ENCODE data around the gene RAPGEF4. TPM values are rescaled to one million over a fixed set of nuclear protein-coding genes. Genes with fewer than 3 reads are reported as not detected.

The RAPGEF4 gene
- total RNA-seq, 1 donor from 2014 or later: 6.1 TPM

GRCh38 chr2:172995323-172996244 is 259.9 kb downstream of the RAPGEF4 start:
- peak; percentile 60 for DNase-seq (ENCODE audit: low read depth, low spot score)

DNA sequence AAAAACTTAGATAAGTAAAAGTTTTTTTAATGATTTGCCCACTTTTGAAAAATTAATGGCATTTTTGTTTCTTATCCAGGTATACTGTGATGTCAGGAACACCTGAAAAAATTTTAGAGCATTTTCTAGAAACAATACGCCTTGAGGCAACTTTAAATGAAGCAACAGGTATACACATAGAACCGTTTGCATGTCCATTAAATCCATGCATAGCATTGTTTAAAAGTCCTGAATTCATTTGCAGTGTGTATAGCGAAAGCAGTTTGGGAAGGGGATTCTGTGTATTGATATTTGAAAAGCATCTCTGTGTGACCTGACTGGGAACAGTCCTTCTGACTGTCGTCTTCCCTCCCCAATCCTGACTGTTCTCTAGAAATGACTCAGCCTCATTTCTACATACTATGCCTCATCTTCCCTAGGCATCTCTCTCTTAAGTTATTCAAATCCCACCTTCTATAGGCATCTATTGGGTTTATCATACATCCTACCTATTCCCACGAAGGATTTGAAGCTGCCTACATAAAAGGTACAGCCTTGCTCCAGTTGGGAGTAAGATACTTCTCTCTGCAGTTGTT is 260.8 kb downstream of the RAPGEF4 start:
- DNase-seq (ENCODE audit: low read depth, low spot score): no peak

- DNase-seq (ENCODE audit: low read depth, low spot score): no peak
These were observed 261.4 kb downstream of the RAPGEF4 start for GRCh38 chr2:172997031-172997430.

GRCh38 chr2:172998547-172999272 is 263.1 kb downstream of the RAPGEF4 start:
- no peak for DNase-seq (ENCODE audit: low read depth, low spot score)

DNA sequence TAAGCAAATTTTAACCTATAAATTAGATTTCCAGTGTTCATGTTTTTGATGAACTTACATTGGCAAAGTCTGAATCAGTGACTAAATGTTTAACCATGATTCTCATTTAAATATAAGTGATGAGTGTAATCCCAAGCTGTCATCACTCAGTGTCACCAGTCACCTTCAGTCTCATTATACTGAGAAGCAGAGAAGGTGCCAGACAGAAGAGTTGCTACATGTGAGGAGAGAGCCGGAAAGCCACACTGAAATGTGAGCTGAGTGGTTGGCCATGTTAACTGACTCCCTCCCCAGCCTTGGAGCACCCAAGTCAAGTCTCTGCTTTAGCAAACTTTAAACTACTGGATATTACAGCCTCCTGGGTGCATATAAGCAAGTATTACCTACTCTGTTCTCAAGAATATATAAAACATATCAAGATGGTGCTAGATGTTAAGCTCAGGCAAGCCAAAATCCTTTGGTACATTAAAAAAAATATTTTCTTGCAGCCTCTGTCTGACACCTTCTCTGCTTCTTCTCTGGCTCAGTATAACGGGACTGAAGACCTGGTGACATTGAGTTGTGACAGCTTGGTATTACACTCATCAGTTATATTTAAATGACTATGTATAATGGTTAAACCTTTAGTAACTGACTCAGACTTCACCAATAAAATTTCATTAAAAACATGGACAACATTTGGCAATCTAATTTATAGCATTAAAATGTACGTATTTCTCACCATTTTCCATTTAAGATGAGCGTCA is 264.2 kb downstream of the RAPGEF4 start:
- no peak for DNase-seq (ENCODE audit: low read depth, low spot score)

DNA sequence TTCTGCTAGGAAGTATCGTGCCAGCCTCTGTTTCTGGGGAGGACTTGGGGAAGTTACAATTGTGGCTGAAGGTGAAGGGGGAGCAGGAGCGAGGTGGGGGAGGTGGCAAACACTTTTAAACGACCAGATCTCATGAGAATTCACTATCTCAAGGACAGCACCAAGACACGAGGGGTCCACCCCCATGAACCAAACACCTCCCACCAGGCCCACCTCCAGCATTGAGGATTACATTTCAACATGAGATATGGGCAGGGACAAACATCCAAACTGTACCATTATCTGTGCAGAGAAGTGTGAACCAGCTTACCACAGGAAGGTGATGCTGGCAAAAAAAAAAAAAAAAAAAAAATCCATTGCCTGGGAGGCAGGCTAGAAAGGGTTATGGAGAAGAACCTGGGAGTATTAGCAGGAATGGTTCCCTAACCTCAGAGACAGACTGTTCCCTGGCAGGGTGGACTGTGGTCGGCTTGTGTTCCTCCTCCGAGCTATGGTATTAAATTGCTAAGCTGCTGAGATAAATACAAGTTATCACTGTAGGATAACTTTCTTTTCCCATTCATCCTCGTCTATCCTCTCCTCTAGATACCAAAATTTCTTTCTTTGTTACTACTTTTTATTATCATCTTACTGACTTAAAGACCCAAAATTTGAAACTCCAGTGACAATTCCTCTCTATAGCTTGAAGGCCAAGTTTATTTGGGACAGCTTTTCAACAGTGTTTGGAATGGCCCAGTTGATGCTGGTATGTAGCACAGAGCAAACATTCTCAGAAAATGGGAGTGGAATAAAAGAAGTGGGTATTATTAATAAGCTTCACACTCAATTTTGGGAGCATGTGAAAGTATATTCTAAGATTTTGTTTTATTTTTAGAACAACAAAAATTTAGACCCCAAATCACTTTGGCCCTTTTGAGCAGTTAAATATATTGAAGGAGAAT is 266.3 kb downstream of the RAPGEF4 start:
- no peak for DNase-seq (ENCODE audit: low read depth, low spot score)

DNA sequence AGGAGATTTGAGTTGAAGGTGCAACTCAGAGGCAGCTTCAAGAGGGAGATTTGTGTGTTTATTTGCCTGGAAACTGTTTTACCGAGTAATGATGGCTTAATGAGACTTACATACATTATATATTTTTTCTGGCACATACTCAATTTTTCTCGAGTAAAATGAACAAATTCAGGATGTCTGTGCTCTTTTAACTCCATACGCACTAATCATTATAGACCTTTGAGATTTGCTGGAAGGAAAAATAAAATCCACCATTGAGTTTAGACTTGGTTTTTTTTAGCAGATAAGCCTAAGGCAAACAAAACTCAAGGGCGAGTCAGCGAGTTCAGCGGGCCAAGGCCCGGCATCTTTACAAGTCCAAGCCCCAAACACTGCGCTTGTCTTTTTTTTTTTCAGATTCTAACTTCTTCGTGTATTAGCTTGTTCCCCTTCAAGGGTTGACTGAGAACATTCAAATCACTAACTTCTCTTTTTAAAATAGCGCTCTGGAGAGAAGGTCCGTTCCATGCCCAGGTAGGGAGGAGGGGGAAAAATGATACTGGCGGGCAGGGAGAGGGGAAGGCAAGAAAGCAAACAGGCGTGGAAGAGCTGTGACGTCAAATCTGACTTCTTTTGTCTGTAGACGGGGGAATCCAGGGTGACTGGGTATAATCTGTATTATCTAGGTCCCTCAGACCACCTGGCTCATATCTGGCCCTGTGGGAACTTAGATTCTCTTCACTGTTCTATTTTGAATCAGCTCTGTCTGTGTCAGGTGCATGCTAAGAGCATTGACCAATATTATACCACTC is 267.3 kb downstream of the RAPGEF4 start:
- no peak for DNase-seq (ENCODE audit: low read depth, low spot score)

DNA sequence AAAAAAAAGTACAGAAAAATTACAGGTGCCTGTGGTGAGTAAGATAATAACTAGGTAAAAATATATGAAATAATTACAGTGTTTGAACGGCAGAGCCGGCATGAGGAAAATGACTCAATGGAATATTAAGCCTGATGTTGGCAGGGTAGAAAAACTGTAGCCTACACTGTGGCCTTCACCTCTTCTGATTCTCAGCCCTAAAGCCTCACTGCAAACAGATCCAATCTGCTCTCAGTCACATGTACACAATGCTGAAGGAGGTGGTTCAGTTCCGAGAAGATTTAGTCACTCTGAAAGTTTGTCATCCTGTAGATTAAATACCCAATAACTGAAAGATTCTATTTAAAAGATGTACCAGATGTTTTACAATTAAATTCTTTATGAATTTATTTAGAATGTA is 273.1 kb downstream of the RAPGEF4 start:
- no peak for DNase-seq (ENCODE audit: low read depth, low spot score)

- no peak for DNase-seq (ENCODE audit: low read depth, low spot score)
These were observed 274.6 kb downstream of the RAPGEF4 start for GRCh38 chr2:173010233-173010632.

GRCh38 chr2:173016451-173016850 is 280.8 kb downstream of the RAPGEF4 start:
- DNase-seq (ENCODE audit: low read depth, low spot score): no peak

DNA sequence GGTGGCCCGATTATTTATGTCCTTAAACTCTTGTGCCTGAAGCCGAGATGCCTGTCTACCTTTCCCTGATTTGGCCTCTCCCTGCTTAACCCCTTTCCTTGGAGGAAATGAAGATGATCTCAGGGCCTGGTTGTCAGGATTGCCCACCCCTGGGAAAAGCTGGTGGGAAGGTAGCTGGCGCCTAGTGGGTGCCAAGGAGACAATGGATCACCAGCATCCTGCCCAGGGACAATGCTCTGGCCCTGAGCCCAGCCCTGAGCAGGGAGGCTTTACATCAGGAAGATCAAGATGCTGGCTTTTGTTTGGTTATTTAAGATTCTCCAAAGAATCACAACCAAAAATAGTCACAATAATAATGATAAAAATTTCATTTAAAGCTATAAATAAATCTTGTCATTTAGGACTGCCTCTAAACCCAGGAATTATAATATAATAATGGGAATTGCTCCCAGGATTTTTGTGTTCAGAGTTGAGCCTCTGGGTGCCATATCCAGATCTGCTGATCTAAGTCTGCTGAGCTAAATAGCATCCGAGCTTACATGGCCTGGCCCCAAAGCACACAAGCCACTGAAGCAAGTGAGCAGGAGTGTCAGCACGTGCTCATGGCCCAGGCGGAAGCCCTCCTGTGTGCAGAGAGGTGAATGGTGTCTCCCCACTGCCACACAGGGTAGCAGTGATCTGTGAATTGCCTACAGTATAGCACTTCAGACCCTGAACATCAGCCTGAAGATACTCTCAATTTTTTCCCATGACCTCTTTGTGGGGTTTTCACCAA is 282.2 kb downstream of the RAPGEF4 start:
- DNase-seq (ENCODE audit: low read depth, low spot score): no peak

DNA sequence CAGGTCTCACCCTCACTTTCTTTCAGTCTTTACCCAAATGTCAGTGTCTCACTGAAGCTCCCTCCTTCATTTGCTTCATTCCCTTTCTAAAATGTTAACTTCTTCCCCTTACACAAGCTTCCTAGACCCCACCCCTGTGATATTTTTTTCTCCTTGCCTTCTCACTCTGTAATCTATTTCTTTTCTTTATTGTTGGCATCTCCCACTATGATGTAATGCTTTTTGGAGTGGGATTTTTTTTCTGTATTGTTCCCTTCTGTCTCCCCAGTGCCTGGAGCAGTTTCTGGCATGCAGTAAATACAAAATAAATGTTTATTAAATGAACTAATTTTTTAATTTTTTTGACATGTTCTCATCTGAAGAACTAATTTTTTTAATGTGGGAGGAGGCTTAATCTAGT is 284.1 kb downstream of the RAPGEF4 start:
- DNase-seq (ENCODE audit: low read depth, low spot score): no peak

DNA sequence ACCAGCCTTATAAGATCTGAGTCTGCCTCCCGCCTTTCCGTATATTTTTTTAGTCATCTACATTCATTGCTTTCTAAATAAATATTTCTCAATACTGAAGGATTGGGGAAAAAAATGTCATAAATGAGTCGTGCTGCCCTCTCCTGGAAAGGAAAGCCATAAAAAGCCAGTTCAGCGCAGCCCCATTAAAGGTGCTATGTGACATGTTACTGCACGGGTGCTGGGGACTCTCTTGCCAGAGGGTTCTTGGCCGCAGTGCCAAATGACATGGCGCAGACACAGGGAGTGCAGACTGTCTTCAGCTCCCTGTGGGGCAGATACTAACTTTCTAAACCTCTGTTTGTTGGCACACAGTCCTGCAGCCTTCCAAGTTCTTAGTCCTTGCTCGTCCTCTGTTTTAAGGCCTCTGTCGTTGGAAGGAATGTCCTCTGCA is 286.3 kb downstream of the RAPGEF4 start:
- no peak for DNase-seq (ENCODE audit: low read depth, low spot score)

GRCh38 chr2:173023718-173024117 is 288.1 kb downstream of the RAPGEF4 start:
- no peak for DNase-seq (ENCODE audit: low read depth, low spot score)

- no peak for DNase-seq (ENCODE audit: low read depth, low spot score)
These were observed 290.8 kb downstream of the RAPGEF4 start for GRCh38 chr2:173026479-173026878.

- peak; percentile 58 for DNase-seq (ENCODE audit: low read depth, low spot score)
These were observed 291.8 kb downstream of the RAPGEF4 start for GRCh38 chr2:173027181-173028128.

DNA sequence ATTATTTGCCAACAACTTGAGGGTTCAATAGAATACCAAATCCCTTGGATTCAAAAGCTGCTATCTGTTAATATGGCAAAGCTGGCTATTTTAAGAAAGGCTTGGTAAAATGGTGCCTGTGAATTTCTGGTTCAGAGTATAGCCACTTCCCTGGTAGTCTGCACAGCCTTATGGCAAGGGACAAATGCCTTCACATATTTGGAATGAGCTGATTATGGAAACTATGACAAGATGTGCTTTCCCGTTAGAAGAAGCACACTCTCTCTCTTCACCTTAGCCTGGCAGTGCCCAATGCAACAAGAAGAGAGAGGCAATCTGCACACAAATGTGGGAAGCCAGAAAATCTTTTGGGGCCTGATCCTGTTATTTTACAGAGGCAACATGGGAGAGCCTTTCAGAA is 292.5 kb downstream of the RAPGEF4 start:
- DNase-seq (ENCODE audit: low read depth, low spot score): no peak

DNA sequence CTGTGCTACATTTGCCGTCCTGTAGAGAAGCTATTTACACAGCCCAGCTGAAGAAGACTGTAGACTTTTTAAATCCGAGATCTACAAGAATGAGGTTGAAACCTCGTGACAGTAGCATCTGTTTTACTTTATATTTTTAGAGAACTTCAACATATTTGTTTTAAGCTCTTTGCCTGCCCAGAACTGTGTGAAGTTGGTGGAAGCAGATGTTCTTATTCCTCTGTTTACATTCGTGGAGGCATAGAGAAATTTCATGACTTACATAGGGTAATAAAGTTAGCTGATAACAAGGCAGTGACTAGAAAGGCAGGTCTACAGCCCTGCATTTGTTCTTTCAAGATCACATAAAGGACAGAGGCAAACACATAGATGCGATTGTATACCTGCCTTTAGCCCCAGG is 293.0 kb downstream of the RAPGEF4 start:
- no peak for DNase-seq (ENCODE audit: low read depth, low spot score)
